Measurements from ENCODE around the gene SAPCD1.

SAPCD1 gene

DNA sequence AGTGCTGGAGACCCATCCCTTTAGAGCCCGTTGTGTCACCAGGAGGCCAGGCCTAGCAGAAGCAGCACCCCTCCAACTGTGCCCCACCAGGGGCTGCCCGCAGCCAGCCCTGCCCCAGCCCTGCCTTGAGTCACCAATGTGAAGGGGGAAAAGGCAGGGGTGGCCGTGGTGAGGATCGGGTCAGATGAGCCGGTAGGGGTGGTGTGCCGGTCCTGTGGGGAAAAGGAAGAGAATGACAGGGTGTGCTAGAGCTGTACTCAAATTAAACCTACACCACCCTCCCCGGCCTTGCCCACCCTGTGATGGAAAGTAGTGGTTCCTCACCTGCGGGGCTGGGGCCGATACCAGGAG lies 3.1 kb downstream of the SAPCD1 start:
- TF ChIP-seq, protein P1, sequence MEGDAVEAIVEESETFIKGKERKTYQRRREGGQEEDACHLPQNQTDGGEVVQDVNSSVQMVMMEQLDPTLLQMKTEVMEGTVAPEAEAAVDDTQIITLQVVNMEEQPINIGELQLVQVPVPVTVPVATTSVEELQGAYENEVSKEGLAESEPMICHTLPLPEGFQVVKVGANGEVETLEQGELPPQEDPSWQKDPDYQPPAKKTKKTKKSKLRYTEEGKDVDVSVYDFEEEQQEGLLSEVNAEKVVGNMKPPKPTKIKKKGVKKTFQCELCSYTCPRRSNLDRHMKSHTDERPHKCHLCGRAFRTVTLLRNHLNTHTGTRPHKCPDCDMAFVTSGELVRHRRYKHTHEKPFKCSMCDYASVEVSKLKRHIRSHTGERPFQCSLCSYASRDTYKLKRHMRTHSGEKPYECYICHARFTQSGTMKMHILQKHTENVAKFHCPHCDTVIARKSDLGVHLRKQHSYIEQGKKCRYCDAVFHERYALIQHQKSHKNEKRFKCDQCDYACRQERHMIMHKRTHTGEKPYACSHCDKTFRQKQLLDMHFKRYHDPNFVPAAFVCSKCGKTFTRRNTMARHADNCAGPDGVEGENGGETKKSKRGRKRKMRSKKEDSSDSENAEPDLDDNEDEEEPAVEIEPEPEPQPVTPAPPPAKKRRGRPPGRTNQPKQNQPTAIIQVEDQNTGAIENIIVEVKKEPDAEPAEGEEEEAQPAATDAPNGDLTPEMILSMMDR (IDR thresholded peaks at IDR 0.05; ENCODE audit: low read depth, low read length, missing control alignments) = no peak
- DNase-seq (ENCODE audit: low read depth) = no peak
- no peak overlapping the region for H3K4me3 ChIP-seq (ENCODE audit: low read depth, low read length)

- TF ChIP-seq, protein P1 (IDR thresholded peaks at IDR 0.05; ENCODE audit: low read depth, low read length, missing control alignments) = no peak
Measured at GRCh38 chr6:31765910-31766794, 3.7 kb downstream of the SAPCD1 start.

DNA sequence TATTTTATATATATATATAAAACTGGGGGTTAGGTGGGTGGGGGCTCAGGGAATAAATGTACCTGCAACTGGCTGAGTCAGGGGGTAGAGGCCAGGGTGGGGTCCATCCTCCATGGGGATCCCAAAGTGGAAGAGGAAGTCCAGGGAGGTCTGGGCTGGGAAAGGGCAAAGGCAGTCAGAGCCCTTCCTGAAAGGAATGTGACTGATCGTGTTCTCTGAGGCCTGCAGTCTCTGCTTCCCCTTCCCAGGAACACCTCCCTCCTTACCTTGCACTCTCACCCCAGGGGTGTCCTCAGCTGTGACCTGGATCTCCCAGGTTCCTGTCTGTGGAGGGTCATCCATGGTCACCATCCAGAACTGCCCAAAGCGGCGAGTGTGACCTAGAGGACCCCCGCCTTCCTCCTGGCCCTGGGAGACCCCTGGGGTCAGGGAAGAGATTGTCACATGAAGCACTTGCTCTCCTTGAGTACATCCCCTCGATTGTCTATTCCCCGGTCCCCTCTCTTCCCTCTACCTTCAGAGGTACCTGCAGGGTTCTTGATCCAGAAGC lies 4.7 kb downstream of the SAPCD1 start:
- DNase-seq (ENCODE audit: low read depth) = no peak
- TF ChIP-seq, protein P1 (IDR thresholded peaks at IDR 0.05; ENCODE audit: low read depth, low read length, missing control alignments) = no peak
- H3K4me3 ChIP-seq (ENCODE audit: low read depth, low read length) = no peak overlapping the region

More at GRCh38 chr6:31765910-31766794, 3.7 kb downstream of the SAPCD1 start:
- no peak for DNase-seq (ENCODE audit: low read depth)
- no peak overlapping the region for H3K4me3 ChIP-seq (ENCODE audit: low read depth, low read length)

DNA sequence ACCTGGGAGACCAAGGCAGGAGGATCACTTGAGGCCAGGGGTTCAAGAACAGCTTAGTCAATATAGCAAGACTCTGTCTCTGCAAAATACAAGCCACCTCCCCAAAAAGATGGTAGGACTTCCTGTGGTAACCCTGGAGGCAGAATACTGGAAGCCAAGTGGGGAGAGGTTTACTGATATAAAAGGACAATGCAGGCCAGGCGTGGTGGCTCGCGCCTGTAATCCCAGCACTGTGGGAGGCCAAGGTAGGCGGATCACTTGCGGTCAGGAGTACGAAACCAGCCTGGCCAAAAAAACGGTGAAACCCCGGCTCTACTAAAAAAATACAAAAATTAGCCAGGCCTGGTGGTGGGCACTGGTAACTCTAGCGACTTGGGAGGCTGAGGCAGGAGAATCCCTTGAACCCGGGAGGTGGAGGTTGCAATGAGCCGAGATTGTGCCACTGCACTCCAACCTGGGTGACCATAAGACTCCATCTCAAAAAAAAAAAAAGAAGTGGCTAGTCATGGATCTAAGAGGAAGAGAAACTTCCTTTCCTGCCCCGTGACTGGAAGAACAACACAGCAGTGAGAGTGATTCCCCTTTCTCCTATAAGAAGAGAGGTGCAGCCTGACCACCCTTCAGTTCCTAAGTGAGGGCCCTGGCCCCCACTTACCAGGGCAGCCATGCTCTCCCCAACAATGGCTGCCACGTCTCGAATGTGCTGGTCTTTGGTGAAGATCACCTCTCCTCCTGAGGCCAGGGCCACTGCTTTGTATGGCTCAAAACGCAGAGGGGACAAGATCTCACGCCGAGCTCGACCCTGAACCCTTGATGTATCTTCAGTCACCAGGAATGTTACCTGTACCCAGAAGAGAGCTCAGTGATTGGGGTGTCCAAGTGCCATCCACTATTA lies 6.2 kb downstream of the SAPCD1 start:
- H3K4me3 ChIP-seq (ENCODE audit: low read depth, low read length) = no peak overlapping the region
- no peak for DNase-seq (ENCODE audit: low read depth)
- TF ChIP-seq, protein P1 (IDR thresholded peaks at IDR 0.05; ENCODE audit: low read depth, low read length, missing control alignments) = no peak

GRCh38 chr6:31769684-31770371 lies 7.4 kb downstream of the SAPCD1 start:
- TF ChIP-seq, protein P1 (IDR thresholded peaks at IDR 0.05; ENCODE audit: low read depth, low read length, missing control alignments) = peak; percentile 94
- no peak overlapping the region for H3K4me3 ChIP-seq (ENCODE audit: low read depth, low read length)
- no peak for DNase-seq (ENCODE audit: low read depth)

DNA sequence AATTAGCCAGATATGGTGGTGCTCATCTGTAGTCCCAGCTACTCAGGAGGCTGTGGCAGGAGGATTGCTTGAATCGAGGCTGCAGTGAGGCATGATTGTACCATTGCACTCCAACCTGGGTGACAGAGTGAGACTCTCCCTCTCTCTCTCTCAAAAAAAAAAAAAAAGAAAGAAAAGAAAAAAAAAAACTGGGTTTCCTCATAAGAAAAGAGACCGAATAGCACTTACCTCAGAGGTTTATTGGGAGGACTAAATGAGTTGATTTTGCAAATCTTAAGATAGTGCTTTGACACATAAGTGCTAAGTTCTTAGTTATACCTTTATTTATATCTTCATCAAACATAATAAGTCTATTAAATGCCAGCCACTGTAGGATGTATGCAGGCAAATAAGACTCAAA lies 8.4 kb downstream of the SAPCD1 start:
- TF ChIP-seq, protein P1 (IDR thresholded peaks at IDR 0.05; ENCODE audit: low read depth, low read length, missing control alignments) = no peak
- no peak for DNase-seq (ENCODE audit: low read depth)
- H3K4me3 ChIP-seq (ENCODE audit: low read depth, low read length) = no peak overlapping the region

Data from GM12864 (cell line).